ENCODE data around the gene MPPED2.

Gene MPPED2

GRCh38 chr11:30586251-30587144 lies at the start of gene MPPED2:
TSS of gene MPPED2 (minus strand) at chr11:30586353. CDS start at chr11:30580373, 5,980 bp downstream.
- DNase-seq (ENCODE audit: low spot score) = peak; percentile 77
- in situ Hi-C loops (cut with MboI; ENCODE audit: low pct_unique_long_range_greater_than_20kb, low sequenced_read_pairs, unreplicated experiment) = no loop called here

GRCh38 chr11:30635401-30635989 lies 49.3 kb upstream of the MPPED2 start:
- no peak for DNase-seq (ENCODE audit: low spot score)
- in situ Hi-C loops (cut with MboI; ENCODE audit: low pct_unique_long_range_greater_than_20kb, low sequenced_read_pairs, unreplicated experiment) = no loop called here
- no peak for TF ChIP-seq CTCF (IDR thresholded peaks at IDR 0.05; ENCODE audit: extremely low read depth, insufficient read depth, missing control alignments)

More at GRCh38 chr11:30586251-30587144, at the start of gene MPPED2:
- TF ChIP-seq CTCF (IDR thresholded peaks at IDR 0.05; ENCODE audit: extremely low read depth, insufficient read depth, missing control alignments) = peak; percentile 23

GRCh38 chr11:30631148-30631547 lies 45.0 kb upstream of the MPPED2 start:
- DNase-seq (ENCODE audit: low spot score) = no peak
- no peak for TF ChIP-seq CTCF (IDR thresholded peaks at IDR 0.05; ENCODE audit: extremely low read depth, insufficient read depth, missing control alignments)
- in situ Hi-C loops (cut with MboI; ENCODE audit: low pct_unique_long_range_greater_than_20kb, low sequenced_read_pairs, unreplicated experiment) = no loop called here

- DNase-seq (ENCODE audit: low spot score) = no peak
- in situ Hi-C loops (cut with MboI; ENCODE audit: low pct_unique_long_range_greater_than_20kb, low sequenced_read_pairs, unreplicated experiment) = no loop called here
- TF ChIP-seq CTCF (IDR thresholded peaks at IDR 0.05; ENCODE audit: extremely low read depth, insufficient read depth, missing control alignments) = no peak
Observed at GRCh38 chr11:30619767-30620166, 33.6 kb upstream of the MPPED2 start.

GRCh38 chr11:30617762-30618161 lies 31.6 kb upstream of the MPPED2 start:
- no peak for TF ChIP-seq CTCF (IDR thresholded peaks at IDR 0.05; ENCODE audit: extremely low read depth, insufficient read depth, missing control alignments)
- in situ Hi-C loops (cut with MboI; ENCODE audit: low pct_unique_long_range_greater_than_20kb, low sequenced_read_pairs, unreplicated experiment) = no loop called here
- DNase-seq (ENCODE audit: low spot score) = no peak

GRCh38 chr11:30610628-30611027 lies 24.5 kb upstream of the MPPED2 start:
- no peak for TF ChIP-seq CTCF (IDR thresholded peaks at IDR 0.05; ENCODE audit: extremely low read depth, insufficient read depth, missing control alignments)
- in situ Hi-C loops (cut with MboI; ENCODE audit: low pct_unique_long_range_greater_than_20kb, low sequenced_read_pairs, unreplicated experiment) = no loop called here
- DNase-seq (ENCODE audit: low spot score) = no peak

Data from GM13977 (cell line).